GM18508 (cell line): ENCODE data around the gene TEAD4.

Source experiments
- ATAC-seq: cut with Tn5 transposase; IDR thresholded peaks from one replicate; pipeline ENCODE4 v1.9.1; 2021; ENCODE audit warnings: moderate number of reproducible peaks; ENCODE audit not compliant: insufficient read depth, unreplicated experiment

Gene TEAD4

GRCh38 chr12:3073438-3074250, 114.4 kb downstream of the TEAD4 start:
- no peak for ATAC-seq

GRCh38 chr12:3075315-3075714, 116.1 kb downstream of the TEAD4 start:
- no peak for ATAC-seq

- ATAC-seq = no peak
These were observed 117.8 kb downstream of the TEAD4 start, which contains the start of gene TSPAN9 for GRCh38 chr12:3076730-3077571. TSPAN9 (plus strand) TSS chr12:3077379; CDS start chr12:3201194, 123,815 bp downstream.

GRCh38 chr12:3077572-3078081, 118.4 kb downstream of the TEAD4 start:
- ATAC-seq = no peak

- no peak for ATAC-seq
These were observed 119.1 kb downstream of the TEAD4 start for GRCh38 chr12:3078086-3078820.

GRCh38 chr12:3081091-3081490, 121.9 kb downstream of the TEAD4 start:
- ATAC-seq = no peak

- no peak for ATAC-seq
These were observed 122.7 kb downstream of the TEAD4 start for GRCh38 chr12:3081886-3082285.

GRCh38 chr12:3083241-3083920, 124.2 kb downstream of the TEAD4 start:
- ATAC-seq = no peak

- ATAC-seq = no peak
These were observed 124.7 kb downstream of the TEAD4 start for GRCh38 chr12:3083921-3084347.

GRCh38 chr12:3084742-3085141, 125.5 kb downstream of the TEAD4 start:
- no peak for ATAC-seq

GRCh38 chr12:3085341-3086139, 126.3 kb downstream of the TEAD4 start:
- no peak for ATAC-seq

- no peak for ATAC-seq
These were observed 127.0 kb downstream of the TEAD4 start for GRCh38 chr12:3086211-3086610.

- no peak for ATAC-seq
These were observed 127.6 kb downstream of the TEAD4 start for GRCh38 chr12:3086729-3087323.

GRCh38 chr12:3087758-3088650, 128.8 kb downstream of the TEAD4 start:
- no peak for ATAC-seq

GRCh38 chr12:3089588-3089987, 130.4 kb downstream of the TEAD4 start:
- ATAC-seq = no peak
